Suprapubic skin (tissue), 3 donors: ENCODE data around the gene GREB1L.

Experiments
- EP300 ChIP-seq: sonication (generic); formaldehyde crosslinking; IDR thresholded peaks from one replicate; pipeline ENCODE4 v1.6.1; 2017; ENCODE audit warnings: antibody characterized with exemption
- TF ChIP-seq, protein P1 (sequence below), 2 donors: fragments of 200-600 bp in 1 of 2; fragments of 450-650 bp in 1 of 2; sonication (generic) in 1 of 2; IDR thresholded peaks; one replicate each; pipeline ENCODE4 v1.5.1; 2016 to 2019; ENCODE audit warnings: antibody characterized with exemption in 2 of 2, mild to moderate bottlenecking in 1 of 2, moderate library complexity in 1 of 2

DNA sequence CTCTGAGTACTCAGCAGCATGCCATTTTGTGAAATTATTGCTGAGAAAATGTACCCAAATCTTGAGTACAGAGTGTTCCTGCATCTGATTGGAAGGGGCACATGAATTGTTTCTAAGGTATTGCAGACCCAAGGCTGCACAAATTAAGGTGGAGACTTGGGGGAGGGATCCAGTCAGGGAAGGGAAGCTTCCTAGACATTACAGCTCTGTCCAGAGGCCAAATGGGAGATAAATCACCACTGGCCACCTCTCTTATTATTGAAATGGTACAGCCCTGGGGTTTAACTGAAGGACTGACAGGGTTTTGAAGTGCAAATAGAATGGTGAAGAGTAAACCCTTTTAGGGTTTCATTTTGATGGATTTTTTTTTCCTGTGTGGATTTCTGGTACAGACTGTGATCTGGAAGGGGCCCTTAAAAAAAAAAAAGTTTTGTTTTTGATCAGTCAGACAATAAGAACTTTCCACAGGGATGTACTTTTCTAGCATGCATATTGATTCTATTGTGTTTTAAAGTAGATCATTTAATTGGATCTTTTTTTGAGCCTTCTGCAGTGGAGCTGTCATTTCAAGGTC, 119.4 kb downstream of the GREB1L start:
- TF ChIP-seq, protein P1, sequence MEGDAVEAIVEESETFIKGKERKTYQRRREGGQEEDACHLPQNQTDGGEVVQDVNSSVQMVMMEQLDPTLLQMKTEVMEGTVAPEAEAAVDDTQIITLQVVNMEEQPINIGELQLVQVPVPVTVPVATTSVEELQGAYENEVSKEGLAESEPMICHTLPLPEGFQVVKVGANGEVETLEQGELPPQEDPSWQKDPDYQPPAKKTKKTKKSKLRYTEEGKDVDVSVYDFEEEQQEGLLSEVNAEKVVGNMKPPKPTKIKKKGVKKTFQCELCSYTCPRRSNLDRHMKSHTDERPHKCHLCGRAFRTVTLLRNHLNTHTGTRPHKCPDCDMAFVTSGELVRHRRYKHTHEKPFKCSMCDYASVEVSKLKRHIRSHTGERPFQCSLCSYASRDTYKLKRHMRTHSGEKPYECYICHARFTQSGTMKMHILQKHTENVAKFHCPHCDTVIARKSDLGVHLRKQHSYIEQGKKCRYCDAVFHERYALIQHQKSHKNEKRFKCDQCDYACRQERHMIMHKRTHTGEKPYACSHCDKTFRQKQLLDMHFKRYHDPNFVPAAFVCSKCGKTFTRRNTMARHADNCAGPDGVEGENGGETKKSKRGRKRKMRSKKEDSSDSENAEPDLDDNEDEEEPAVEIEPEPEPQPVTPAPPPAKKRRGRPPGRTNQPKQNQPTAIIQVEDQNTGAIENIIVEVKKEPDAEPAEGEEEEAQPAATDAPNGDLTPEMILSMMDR (IDR thresholded peaks at IDR 0.05): no peak
- TF ChIP-seq EP300: no peak
